SK-N-SH (cell line): ENCODE data around the gene NOB1.

Source experiments
- CTCF ChIP-seq: fragments of 200-600 bp; sonication (generic); IDR thresholded peaks from 2 replicates; pipeline ENCODE4 v1.6.1; 2017; ENCODE audit warnings: antibody characterized with exemption, mild to moderate bottlenecking, moderate library complexity
- EZH2phosphoT487 ChIP-seq: fragments of 200-600 bp; sonication (generic); IDR thresholded peaks from 2 replicates; pipeline ENCODE4 v1.6.1; 2017; ENCODE audit warnings: low read depth, mixed run types, mild to moderate bottlenecking, antibody characterized with exemption, moderate library complexity, borderline replicate concordance
- MAX ChIP-seq: IDR thresholded peaks from 2 replicates; pipeline ENCODE4 v1.4.0; 2012; ENCODE audit warnings: low read depth
- NFIC ChIP-seq: IDR thresholded peaks from 2 replicates; pipeline ENCODE4 v1.4.0; 2012; ENCODE audit warnings: borderline replicate concordance
- NRF1 ChIP-seq: IDR thresholded peaks from 2 replicates; pipeline ENCODE4 v1.6.1; 2012; ENCODE audit warnings: low read depth, mild to moderate bottlenecking, low read length
- RAD21 ChIP-seq: IDR thresholded peaks from 2 replicates; pipeline ENCODE4 v1.6.1; 2012; ENCODE audit warnings: mild to moderate bottlenecking, low read length
- RCOR1 ChIP-seq: fragments of 150-350 bp; IDR thresholded peaks from 2 replicates; pipeline ENCODE4 v1.6.1; 2017; ENCODE audit warnings: antibody characterized with exemption, low read length
- REST ChIP-seq: IDR thresholded peaks from 2 replicates; pipeline ENCODE4 v1.6.1; 2012; ENCODE audit warnings: mild to moderate bottlenecking, low read depth, low read length, moderate library complexity
- SIN3A ChIP-seq: IDR thresholded peaks from 2 replicates; pipeline ENCODE4 v1.6.1; 2012; ENCODE audit warnings: low read depth, mild to moderate bottlenecking, low read length, moderate library complexity, borderline replicate concordance
- TAF1 ChIP-seq: IDR thresholded peaks from 2 replicates; pipeline ENCODE4 v1.6.1; 2012; ENCODE audit warnings: low read depth, mild to moderate bottlenecking, low read length, moderate library complexity, borderline replicate concordance
- TCF12 ChIP-seq: IDR thresholded peaks from 2 replicates; pipeline ENCODE4 v1.4.0; 2012

- TF ChIP-seq CTCF (no peak), TAF1 (no peak), RAD21 (no peak), RCOR1 (no peak), MAX (no peak), SIN3A (no peak), REST (no peak), NFIC (no peak), NRF1 (no peak), EZH2phosphoT487 (no peak), TCF12 (no peak)
Measured at GRCh38 chr16:69747115-69747514, 7.6 kb downstream of the NOB1 start.
